HL-60 (cell line): ENCODE data around the gene MEIS1.
"Not testable (repeated sequence)": the region's sequence is repeated elsewhere in the genome, so short reads cannot be mapped to it uniquely, and the experiment has no call there.

Source experiments
- CTCF ChIP-seq: IDR thresholded peaks from one replicate; pipeline ENCODE4 v1.5.1; 2011; ENCODE audit warnings: low read length, control low read depth, inconsistent platforms; ENCODE audit not compliant: insufficient read depth
- GABPA ChIP-seq: IDR thresholded peaks from 2 replicates; pipeline ENCODE4 v1.6.1; 2012; ENCODE audit warnings: low read depth
- POLR2AphosphoS5 ChIP-seq: IDR thresholded peaks from 2 replicates; pipeline ENCODE4 v1.6.1; 2012; ENCODE audit warnings: low read depth
- REST ChIP-seq: IDR thresholded peaks from 2 replicates; pipeline ENCODE4 v1.6.1; 2012; ENCODE audit warnings: low read depth; ENCODE audit not compliant: insufficient replicate concordance
- SPI1 ChIP-seq: IDR thresholded peaks from 2 replicates; pipeline ENCODE4 v1.6.1; 2012; ENCODE audit warnings: low read depth, mild to moderate bottlenecking, borderline replicate concordance

- TF ChIP-seq CTCF, REST, GABPA, POLR2AphosphoS5, SPI1: not testable (repeated sequence)
Observed at GRCh38 chr2:66391240-66391639, 43.7 kb upstream of the MEIS1 start.
